GM18907 (cell line): Measurements from ENCODE around the gene RAB8B.
"Not testable (repeated sequence)": the region's sequence is repeated elsewhere in the genome, so short reads cannot be mapped to it uniquely, and the experiment has no call there.

Experiments used
- ATAC-seq: cut with Tn5 transposase; IDR thresholded peaks from one replicate; pipeline ENCODE4 v1.9.1; 2021; ENCODE audit warnings: mild to moderate bottlenecking, moderate library complexity; ENCODE audit not compliant: unreplicated experiment

Gene RAB8B

GRCh38 chr15:63233667-63234423, 44.4 kb downstream of the RAB8B start:
- no peak for ATAC-seq

- ATAC-seq, result no peak
Observed at GRCh38 chr15:63234451-63234870, 45.1 kb downstream of the RAB8B start.

GRCh38 chr15:63236272-63236671, 46.9 kb downstream of the RAB8B start:
- no peak for ATAC-seq

GRCh38 chr15:63237086-63237485, 47.7 kb downstream of the RAB8B start:
- ATAC-seq, result not testable (repeated sequence)

GRCh38 chr15:63238171-63238570, 48.8 kb downstream of the RAB8B start:
- ATAC-seq, result no peak

- peak; percentile 44 for ATAC-seq
Observed at GRCh38 chr15:63238796-63239195, 49.4 kb downstream of the RAB8B start.

- no peak for ATAC-seq
Observed at GRCh38 chr15:63240109-63240508, 50.7 kb downstream of the RAB8B start.

- no peak for ATAC-seq
Observed at GRCh38 chr15:63241316-63241715, 51.9 kb downstream of the RAB8B start.

GRCh38 chr15:63243101-63243500, 53.7 kb downstream of the RAB8B start:
- ATAC-seq, result no peak

- no peak for ATAC-seq
Observed at GRCh38 chr15:63243776-63244175, 54.4 kb downstream of the RAB8B start.

- ATAC-seq, result no peak
Observed at GRCh38 chr15:63244399-63244798, 55.0 kb downstream of the RAB8B start.

GRCh38 chr15:63244976-63245645, 55.7 kb downstream of the RAB8B start:
- ATAC-seq, result no peak

- ATAC-seq, result no peak
Observed at GRCh38 chr15:63246691-63247469, 57.5 kb downstream of the RAB8B start.

GRCh38 chr15:63250312-63250965, 61.0 kb downstream of the RAB8B start:
- ATAC-seq, result no peak

- ATAC-seq, result no peak
Observed at GRCh38 chr15:63251701-63252100, 62.3 kb downstream of the RAB8B start.

GRCh38 chr15:63252292-63252691, 62.9 kb downstream of the RAB8B start:
- ATAC-seq, result no peak

GRCh38 chr15:63254991-63255390, 65.6 kb downstream of the RAB8B start:
- no peak for ATAC-seq

GRCh38 chr15:63255489-63255990, 66.1 kb downstream of the RAB8B start:
- ATAC-seq, result no peak

- no peak for ATAC-seq
Observed at GRCh38 chr15:63256433-63257274, 67.2 kb downstream of the RAB8B start.

GRCh38 chr15:63258658-63259057, 69.3 kb downstream of the RAB8B start:
- ATAC-seq, result no peak
